Kasumi-1 (cell line): ENCODE measurements around the gene PPM1F.

Source experiments
- DNase-seq, 2 experiments: peaks; one replicate each; lab custom pipeline; 2025; lab: John Stamatoyannopoulos, UW

Gene PPM1F

GRCh38 chr22:21952586-21953571 is at the start of gene PPM1F:
Gene PPM1F, minus strand, starts transcription at chr22:21952848. Its CDS starts 6,800 bp downstream, at chr22:21946048.
- DNase-seq = peak; percentile 69 to 71

GRCh38 chr22:22001664-22002525 is 49.2 kb upstream of the PPM1F start:
- no peak for DNase-seq

- no peak for DNase-seq
These were observed 46.1 kb upstream of the PPM1F start for GRCh38 chr22:21998595-21999247.

- no peak for DNase-seq
These were observed 43.6 kb upstream of the PPM1F start for GRCh38 chr22:21996175-21996720.

GRCh38 chr22:21995660-21996059 is 43.0 kb upstream of the PPM1F start:
- no peak for DNase-seq

- no peak for DNase-seq
These were observed 42.3 kb upstream of the PPM1F start for GRCh38 chr22:21994881-21995444.

GRCh38 chr22:21992593-21993237 is 40.1 kb upstream of the PPM1F start:
- no peak for DNase-seq

GRCh38 chr22:21991774-21992173 is 39.1 kb upstream of the PPM1F start:
- no peak for DNase-seq

GRCh38 chr22:21991304-21991596 is 38.6 kb upstream of the PPM1F start:
- DNase-seq = no peak

- no peak for DNase-seq
These were observed 38.0 kb upstream of the PPM1F start for GRCh38 chr22:21990445-21991303.

GRCh38 chr22:21989049-21989448 is 36.4 kb upstream of the PPM1F start:
- DNase-seq = no peak

- no peak for DNase-seq
These were observed 32.6 kb upstream of the PPM1F start for GRCh38 chr22:21985214-21985613.

- no peak for DNase-seq
These were observed 32.1 kb upstream of the PPM1F start for GRCh38 chr22:21984793-21985192.

- DNase-seq = peak; percentile 65 to 78
These were observed 29.8 kb upstream of the PPM1F start, which contains the start of gene TOP3B for GRCh38 chr22:21982338-21982965. Gene TOP3B, minus strand, starts transcription at chr22:21982787. Its CDS starts 7,078 bp downstream, at chr22:21975709.

GRCh38 chr22:21981874-21982273 is 29.2 kb upstream of the PPM1F start:
- no peak for DNase-seq

GRCh38 chr22:21980547-21980946 is 27.9 kb upstream of the PPM1F start:
- DNase-seq = no peak

GRCh38 chr22:21978564-21979386 is 26.1 kb upstream of the PPM1F start:
- DNase-seq = no peak

GRCh38 chr22:21977814-21978213 is 25.2 kb upstream of the PPM1F start:
- no peak for DNase-seq
